Measurements from ENCODE around the gene SLFNL1. TPM values are rescaled to one million over a fixed set of nuclear protein-coding genes. Genes with fewer than 3 reads are reported as not detected.

The SLFNL1 gene
- total RNA-seq: under 1 TPM; 0.28 to 0.53 (median 0.30) TPM
- 0.16 TPM for polyA plus RNA-seq
- long read RNA-seq, donor 1, full-length matches to known transcripts: 1 of 7 reads
- long read RNA-seq, donor 1, partial matches to known transcripts: 0 of 7 reads
- long read RNA-seq, donor 1, other reads (novel, unspliced or antisense): 6 of 7 reads
- long read RNA-seq, donor 2, partial matches to known transcripts: 0 of 1 reads
- long read RNA-seq, donor 2, other reads (novel, unspliced or antisense): 1 of 1 reads
- long read RNA-seq, donor 3, partial matches to known transcripts: 0 of 2 reads
- long read RNA-seq, donor 3, other reads (novel, unspliced or antisense): 2 of 2 reads
- long read RNA-seq, donor 4, partial matches to known transcripts: 0 of 1 reads
- long read RNA-seq, donor 4, other reads (novel, unspliced or antisense): 1 of 1 reads

DNA sequence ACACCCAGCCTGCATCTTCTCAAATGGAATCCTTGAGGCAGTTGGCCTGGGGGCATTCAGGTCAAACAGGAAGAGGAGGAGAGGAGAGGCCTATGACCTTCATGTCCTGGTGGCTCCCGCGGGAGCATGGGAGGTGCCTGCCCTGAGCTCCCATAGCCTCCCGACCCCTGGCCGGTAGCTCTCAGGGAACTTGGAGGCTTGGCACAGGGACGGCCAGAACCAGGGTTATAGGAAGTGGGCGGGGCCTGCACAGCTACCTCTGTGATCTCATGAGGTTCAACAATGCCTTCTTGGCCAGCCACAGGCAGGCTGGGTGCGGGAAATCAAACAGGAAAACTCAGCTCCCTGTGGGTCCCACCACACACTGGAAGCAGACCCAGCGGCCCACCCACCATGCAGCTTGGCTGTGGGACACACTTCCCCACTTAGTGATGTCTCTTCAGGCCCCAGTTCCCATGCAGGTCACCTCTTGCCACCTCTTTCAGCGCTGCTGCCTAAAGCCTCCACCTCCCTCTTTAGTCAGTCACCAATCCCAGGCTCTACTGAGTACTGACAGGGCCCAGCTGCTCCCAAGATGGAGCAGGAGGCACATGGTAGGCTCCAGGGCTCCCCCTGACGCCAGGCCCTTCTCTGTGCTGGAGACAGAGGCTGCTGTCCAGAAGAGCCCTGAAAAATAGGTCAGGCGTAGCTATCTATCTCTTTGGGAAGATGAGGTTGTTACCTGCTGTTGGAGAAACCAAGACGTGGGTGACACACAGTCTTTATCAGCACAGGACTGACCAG, at the start of gene SLFNL1:
TSS of gene SLFNL1 (minus strand) at position 200 of the 783 bp plus-strand sequence. CDS start 1,065 bp downstream, outside the sequence.
- ATAC-seq (peak; percentile 43 to 71), DNase-seq (peak; percentile 65 to 83 (median 77))
- Histone ChIP-seq H3K9me3 (ENCODE audit: control insufficient read depth, low read length) (no peaks in the 10 kb centered on the region), H3K4me3 (ENCODE audit: low read length) (no peak within 1 kb of the TSS), H3K27ac (ENCODE audit: low read length) (no peak within 1 kb of the TSS), H3K27me3 (ENCODE audit: control insufficient read depth, insufficient read depth) (no peaks in the 10 kb centered on the region), H3K4me1 (ENCODE audit: control insufficient read depth, insufficient read depth, low read length) (peaks cover 10% of the 10 kb centered on the region)
- 46% methylated on average over 12 of the region's 12 CpGs for WGBS
- intact Hi-C loops (cut with DNase I): no loop called here

DNA sequence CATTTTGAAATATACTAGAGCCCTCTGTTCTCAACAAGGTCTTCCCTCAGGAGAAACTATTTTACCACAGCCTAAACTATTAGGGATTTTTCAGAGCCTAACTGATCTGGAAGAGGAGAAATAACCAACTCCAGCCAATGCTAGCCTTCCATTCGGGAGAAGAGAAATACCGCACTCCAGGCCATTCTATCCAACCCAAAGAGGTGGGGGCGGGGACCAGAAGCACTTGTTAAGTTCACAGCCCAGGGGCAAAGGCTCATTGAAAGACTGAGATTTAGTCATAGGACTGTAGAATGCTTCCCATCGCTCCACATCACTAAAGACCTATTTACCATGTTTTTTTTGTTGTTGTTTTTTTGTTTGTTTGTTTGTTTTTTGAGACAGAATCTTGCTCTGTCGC, 35.4 kb upstream of the SLFNL1 start:
- H3K9me3 ChIP-seq (ENCODE audit: control insufficient read depth, low read length): no peaks in the 10 kb centered on the region
- no peaks in the 10 kb centered on the region for H3K27me3 ChIP-seq (ENCODE audit: control insufficient read depth, insufficient read depth)
- H3K27ac ChIP-seq (ENCODE audit: low read length): no peak overlapping the region
- DNase-seq: no peak
- no peaks in the 10 kb centered on the region for H3K4me1 ChIP-seq (ENCODE audit: control insufficient read depth, insufficient read depth, low read length)
- 88% methylated on average over 5 of the region's 5 CpGs for WGBS
- no peak for ATAC-seq
- H3K4me3 ChIP-seq (ENCODE audit: low read length): no peak overlapping the region
- intact Hi-C loops (cut with DNase I): no loop called here

DNA sequence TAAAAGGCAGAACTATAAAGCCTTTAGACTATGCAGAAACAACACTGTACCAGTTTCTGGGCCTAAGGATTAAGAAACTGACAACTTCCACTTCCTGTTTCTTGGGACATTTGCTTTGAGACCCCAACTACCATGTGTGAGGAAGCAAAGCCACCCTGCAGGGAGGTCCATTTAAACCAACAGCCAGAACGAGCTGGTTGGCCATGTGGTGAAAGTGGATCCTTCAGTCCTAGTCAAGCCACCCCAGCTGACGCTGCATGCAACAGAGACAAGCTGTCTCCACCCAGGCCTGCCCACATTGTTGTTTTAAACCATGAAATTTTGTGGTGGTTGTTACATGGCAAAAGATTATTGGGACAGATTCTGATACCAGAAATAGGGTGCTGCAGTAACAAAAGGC, 31.8 kb upstream of the SLFNL1 start:
- 67% methylated on average over 2 of the region's 2 CpGs for WGBS
- ATAC-seq: peak in 1 of 2 donors; percentile 50
- no peaks in the 10 kb centered on the region for H3K27me3 ChIP-seq (ENCODE audit: control insufficient read depth, insufficient read depth)
- no peak overlapping the region for H3K4me3 ChIP-seq (ENCODE audit: low read length)
- peak; percentile 16 to 58 (median 47) for DNase-seq
- intact Hi-C loops (cut with DNase I): no loop called here
- no peaks in the 10 kb centered on the region for H3K9me3 ChIP-seq (ENCODE audit: control insufficient read depth, low read length)
- no peak overlapping the region for H3K27ac ChIP-seq (ENCODE audit: low read length)
- no peaks in the 10 kb centered on the region for H3K4me1 ChIP-seq (ENCODE audit: control insufficient read depth, insufficient read depth, low read length)

DNA sequence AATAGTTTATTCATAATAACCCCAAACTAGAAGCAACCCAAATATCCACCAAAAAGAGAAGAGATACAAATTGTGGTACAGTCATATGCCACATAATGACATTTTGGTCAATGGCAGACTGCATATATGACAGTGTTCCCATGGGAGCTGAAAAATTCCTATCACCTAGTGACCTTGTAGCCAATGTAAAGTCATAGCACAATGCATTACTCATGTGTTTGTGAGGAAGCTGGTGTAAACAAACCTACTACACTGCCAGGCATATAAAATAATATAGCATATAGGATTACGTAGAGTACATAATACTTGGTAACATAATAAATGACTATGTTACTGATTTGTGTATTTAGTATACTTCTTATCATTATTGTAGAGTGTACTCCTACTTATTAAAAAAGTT, 29.5 kb upstream of the SLFNL1 start:
- DNase-seq: no peak
- Histone ChIP-seq H3K27me3 (ENCODE audit: control insufficient read depth, insufficient read depth) (no peaks in the 10 kb centered on the region), H3K27ac (ENCODE audit: low read length) (no peak overlapping the region), H3K9me3 (ENCODE audit: control insufficient read depth, low read length) (no peaks in the 10 kb centered on the region), H3K4me1 (ENCODE audit: control insufficient read depth, insufficient read depth, low read length) (peaks cover 7% of the 10 kb centered on the region), H3K4me3 (ENCODE audit: low read length) (no peak overlapping the region)
- intact Hi-C loops (cut with DNase I): no loop called here
- ATAC-seq: no peak
- 97% methylated on average over 1 of the region's 1 CpG for WGBS

DNA sequence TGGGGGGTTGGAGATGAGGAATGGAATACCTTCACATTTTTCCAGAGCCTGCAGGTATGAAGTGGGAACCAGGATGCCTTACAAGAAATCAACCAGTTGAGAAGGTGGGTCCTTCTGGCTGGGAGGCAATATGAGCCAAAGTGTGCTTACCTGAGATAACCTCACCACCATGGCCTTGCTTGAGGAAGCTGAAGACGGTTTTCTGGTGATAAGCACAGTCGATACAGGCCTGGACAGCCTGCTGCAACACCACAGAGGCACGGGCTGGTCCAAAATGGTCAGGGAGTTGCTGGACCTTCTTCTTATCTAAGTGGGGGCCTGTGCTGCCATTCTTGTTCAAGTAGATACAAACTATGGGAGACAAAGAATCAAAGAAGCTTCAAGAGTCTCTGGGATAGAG, 27.0 kb upstream of the SLFNL1 start:
- no peak overlapping the region for H3K4me3 ChIP-seq (ENCODE audit: low read length)
- 83% methylated on average over 3 of the region's 3 CpGs for WGBS
- no peaks in the 10 kb centered on the region for H3K9me3 ChIP-seq (ENCODE audit: control insufficient read depth, low read length)
- no peaks in the 10 kb centered on the region for H3K27me3 ChIP-seq (ENCODE audit: control insufficient read depth, insufficient read depth)
- ATAC-seq (no peak), DNase-seq (no peak)
- intact Hi-C loops (cut with DNase I): no loop called here
- peaks cover 20% of the 10 kb centered on the region for H3K4me1 ChIP-seq (ENCODE audit: control insufficient read depth, insufficient read depth, low read length)
- no peak overlapping the region for H3K27ac ChIP-seq (ENCODE audit: low read length)

DNA sequence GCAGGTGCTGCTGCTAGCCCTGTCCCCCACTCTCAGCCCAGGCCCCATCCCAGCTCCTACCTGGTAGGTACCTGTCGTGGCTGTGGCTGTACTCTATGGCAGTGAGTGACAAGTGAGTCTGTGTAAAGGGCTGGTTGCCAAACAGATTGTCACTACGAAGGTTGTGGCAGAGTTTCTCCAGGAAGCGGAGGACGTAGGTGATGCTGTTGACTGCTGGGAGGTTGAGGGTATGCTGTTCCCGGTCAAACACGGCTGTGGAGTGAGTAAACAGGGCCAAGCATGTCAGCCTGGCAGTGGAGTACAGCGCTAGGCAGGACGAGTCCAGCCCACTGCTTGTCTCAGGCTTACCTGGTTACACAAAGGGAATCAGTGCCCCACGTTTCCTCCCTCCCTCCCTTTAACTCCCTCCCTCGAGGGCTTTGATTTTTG, 24.8 kb upstream of the SLFNL1 start:
- Histone ChIP-seq H3K9me3 (ENCODE audit: control insufficient read depth, low read length) (no peaks in the 10 kb centered on the region), H3K4me1 (ENCODE audit: control insufficient read depth, insufficient read depth, low read length) (peaks cover 20% of the 10 kb centered on the region), H3K27me3 (ENCODE audit: control insufficient read depth, insufficient read depth) (no peaks in the 10 kb centered on the region), H3K4me3 (ENCODE audit: low read length) (no peak overlapping the region), H3K27ac (ENCODE audit: low read length) (peak overlapping the region; percentile 22)
- intact Hi-C loops (cut with DNase I): no loop called here
- 74% methylated on average over 10 of the region's 10 CpGs for WGBS
- ATAC-seq: peak; percentile 30 to 31
- no peak for DNase-seq

DNA sequence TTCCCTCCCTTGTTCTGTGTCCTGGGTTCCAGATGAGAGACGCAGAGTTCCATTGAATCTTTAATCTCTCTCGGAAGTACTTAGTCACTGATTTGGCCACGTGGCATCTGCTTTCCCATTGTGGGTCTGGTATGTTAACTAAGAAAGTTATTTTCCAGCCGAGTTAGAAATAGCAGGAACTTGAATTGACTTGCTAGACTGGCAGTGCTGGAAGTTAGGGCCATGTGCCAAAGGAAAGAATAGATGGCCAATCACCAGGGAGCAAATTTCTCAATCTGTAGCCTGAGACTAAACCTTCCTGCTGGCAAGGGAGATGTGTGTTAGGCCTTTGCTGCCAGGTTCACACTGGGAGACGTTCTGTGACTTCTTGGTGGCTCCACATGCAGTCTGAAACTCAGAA, 24.2 kb upstream of the SLFNL1 start:
- Histone ChIP-seq H3K27me3 (ENCODE audit: control insufficient read depth, insufficient read depth) (no peaks in the 10 kb centered on the region), H3K27ac (ENCODE audit: low read length) (peak overlapping the region; percentile 96), H3K9me3 (ENCODE audit: control insufficient read depth, low read length) (no peaks in the 10 kb centered on the region), H3K4me1 (ENCODE audit: control insufficient read depth, insufficient read depth, low read length) (peaks cover 20% of the 10 kb centered on the region), H3K4me3 (ENCODE audit: low read length) (no peak overlapping the region)
- intact Hi-C loops (cut with DNase I): no loop called here
- peak; percentile 65 to 72 (median 71) for DNase-seq
- WGBS: 21% methylated on average over 5 of the region's 5 CpGs
- peak; percentile 88 to 91 for ATAC-seq

DNA sequence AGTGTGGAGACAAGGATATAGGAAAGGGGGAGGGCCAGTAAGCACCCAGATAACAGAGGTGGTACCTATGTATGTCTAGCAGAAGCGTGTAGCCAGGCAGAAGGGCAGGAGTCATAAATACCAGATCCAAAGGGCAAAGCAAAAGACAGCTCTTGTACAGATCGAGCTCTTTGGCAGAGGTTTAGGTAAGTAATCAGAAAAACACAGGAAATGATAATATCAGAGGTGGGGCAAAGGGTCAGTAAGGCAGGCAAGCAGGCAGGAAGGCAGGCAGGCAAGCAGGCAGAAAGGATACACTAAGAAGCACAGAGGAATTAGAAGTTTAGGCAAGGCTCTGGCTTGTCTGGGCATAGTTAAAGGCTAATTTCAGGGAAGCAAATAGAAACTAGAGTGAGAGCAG, 22.7 kb upstream of the SLFNL1 start:
- no peak for DNase-seq
- Histone ChIP-seq H3K4me1 (ENCODE audit: control insufficient read depth, insufficient read depth, low read length) (peaks cover 20% of the 10 kb centered on the region), H3K4me3 (ENCODE audit: low read length) (no peak overlapping the region), H3K27me3 (ENCODE audit: control insufficient read depth, insufficient read depth) (no peaks in the 10 kb centered on the region), H3K9me3 (ENCODE audit: control insufficient read depth, low read length) (no peaks in the 10 kb centered on the region), H3K27ac (ENCODE audit: low read length) (peak overlapping the region; percentile 34)
- intact Hi-C loops (cut with DNase I): no loop called here
- ATAC-seq: peak; percentile 3 to 39
- 57% methylated on average over 2 of the region's 2 CpGs for WGBS

DNA sequence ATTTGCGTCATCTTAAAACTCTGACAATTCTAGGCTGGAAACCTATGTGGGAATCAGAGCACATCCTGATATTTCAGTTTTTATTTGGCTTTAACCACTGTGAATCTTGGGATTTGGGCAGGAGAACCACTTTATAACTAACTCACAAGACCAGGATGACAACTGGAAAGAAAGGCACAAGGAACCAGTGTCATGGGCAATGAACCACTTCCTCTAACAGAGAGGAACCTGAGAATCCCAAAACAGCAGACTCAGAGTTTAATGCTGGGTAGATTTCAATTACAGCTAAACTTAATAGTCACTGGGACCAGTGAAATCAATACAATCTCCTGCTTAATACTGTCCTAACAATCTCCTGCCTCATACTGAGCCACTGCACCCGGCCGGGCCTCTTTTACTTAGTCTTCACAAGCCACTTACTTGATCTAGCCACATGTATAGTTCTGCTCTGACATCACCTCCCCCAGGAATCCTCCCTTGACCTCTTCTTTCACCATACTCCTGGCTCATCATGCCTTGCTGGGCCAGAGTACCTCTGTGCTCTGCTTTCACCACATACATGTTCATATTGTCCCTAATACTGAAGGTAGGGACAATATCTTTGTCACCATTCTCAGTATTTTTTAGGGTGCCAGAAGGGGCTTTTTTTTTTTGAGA, 20.2 kb upstream of the SLFNL1 start:
- H3K4me1 ChIP-seq (ENCODE audit: control insufficient read depth, insufficient read depth, low read length): peaks cover 20% of the 10 kb centered on the region
- intact Hi-C loops (cut with DNase I): no loop called here
- WGBS: 90% methylated on average over 3 of the region's 3 CpGs
- no peaks in the 10 kb centered on the region for H3K9me3 ChIP-seq (ENCODE audit: control insufficient read depth, low read length)
- H3K27ac ChIP-seq (ENCODE audit: low read length): no peak overlapping the region
- no peaks in the 10 kb centered on the region for H3K27me3 ChIP-seq (ENCODE audit: control insufficient read depth, insufficient read depth)
- H3K4me3 ChIP-seq (ENCODE audit: low read length): no peak overlapping the region
- ATAC-seq (no peak), DNase-seq (no peak)

DNA sequence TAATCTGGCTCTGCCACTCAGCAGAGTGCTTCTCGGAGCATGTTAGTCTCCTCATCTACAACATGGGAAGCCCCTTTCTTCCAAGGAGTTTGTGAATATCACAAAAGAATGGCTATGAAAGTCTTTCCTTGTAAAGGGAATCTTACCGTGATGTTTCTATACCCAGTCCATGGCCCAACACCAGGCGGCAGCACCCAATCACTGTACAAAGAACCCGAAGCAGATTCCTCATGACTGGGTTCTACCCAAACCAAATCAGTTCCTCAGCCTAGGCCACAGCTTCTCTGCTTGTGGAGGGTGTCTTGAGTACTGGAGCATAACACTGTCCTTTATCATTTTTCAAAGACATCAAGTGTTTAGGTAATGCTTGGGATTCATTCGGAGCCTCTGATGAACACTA, 16.6 kb upstream of the SLFNL1 start:
- DNase-seq: no peak
- Histone ChIP-seq H3K27me3 (ENCODE audit: control insufficient read depth, insufficient read depth) (no peaks in the 10 kb centered on the region), H3K9me3 (ENCODE audit: control insufficient read depth, low read length) (no peaks in the 10 kb centered on the region), H3K4me1 (ENCODE audit: control insufficient read depth, insufficient read depth, low read length) (no peaks in the 10 kb centered on the region), H3K4me3 (ENCODE audit: low read length) (no peak overlapping the region), H3K27ac (ENCODE audit: low read length) (no peak overlapping the region)
- 88% methylated on average over 5 of the region's 5 CpGs for WGBS
- no peak for ATAC-seq
- intact Hi-C loops (cut with DNase I): no loop called here
